ENCODE data around the gene HSPB7. TPM values are rescaled to one million over a fixed set of nuclear protein-coding genes. Genes with fewer than 3 reads are reported as not detected.

HSPB7 gene
- 3.0 and 3.8 TPM in 2 replicates for polyA plus RNA-seq (2013)

DNA sequence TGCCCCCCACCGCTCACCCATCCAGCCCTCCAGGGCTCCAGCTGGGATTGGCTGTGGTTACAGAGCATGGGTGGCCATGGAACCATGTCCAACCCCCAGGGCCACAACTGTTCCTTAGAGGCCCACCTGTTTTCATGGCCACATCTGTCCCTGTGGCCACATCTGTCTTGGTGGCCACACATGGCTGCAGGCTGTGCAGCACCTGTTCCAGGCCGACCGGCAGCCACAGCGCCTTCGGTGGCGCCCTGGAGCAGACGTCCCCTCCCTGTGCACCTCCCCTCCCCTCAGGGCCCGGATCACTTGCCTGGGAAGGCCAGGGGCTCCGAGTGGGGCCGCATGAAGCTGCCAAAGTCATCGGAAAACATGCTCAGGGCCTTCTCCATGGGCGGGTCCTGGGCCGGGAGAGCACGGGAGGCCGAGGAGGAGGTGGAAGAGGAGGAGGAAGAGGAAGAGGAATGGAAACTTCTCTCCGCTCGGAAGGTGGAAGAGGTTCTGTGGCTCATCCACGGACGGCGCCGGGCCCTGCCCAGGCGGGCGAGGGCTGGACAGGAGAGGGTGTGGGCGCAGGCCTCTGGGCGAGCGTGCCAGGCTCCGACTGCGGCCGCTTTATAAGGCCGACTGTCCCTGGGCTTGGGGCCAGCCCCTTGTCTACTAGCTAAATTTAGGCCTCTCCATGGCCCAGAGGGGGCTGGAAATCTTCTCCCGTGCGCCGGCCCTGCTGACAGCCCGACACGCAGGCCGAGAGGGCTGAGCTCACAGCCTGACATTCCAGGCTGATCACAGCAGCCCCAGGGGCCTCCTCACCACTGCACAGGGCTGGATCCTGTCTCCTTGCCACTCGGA is at the start of gene HSPB7:
TSS of gene HSPB7 (minus strand) at position 583 of the 843 bp plus-strand sequence. CDS start at position 503, 80 bp downstream.
- Histone ChIP-seq H2AK5ac (ENCODE audit: low read length) (peak within 1 kb of the TSS; percentile 25), H2BK120ac (ENCODE audit: insufficient read depth, low read length, poor library complexity) (peak within 1 kb of the TSS; percentile 36), H3K9me3 (ENCODE audit: insufficient read depth, low read depth, low read length) (peaks cover 2% of the 10 kb centered on the region), H3K4ac (ENCODE audit: low read depth, low read length) (peak within 1 kb of the TSS; percentile 2), H2BK5ac (ENCODE audit: low read depth, low read length, poor library complexity) (peak within 1 kb of the TSS; percentile 48), H3K23ac (ENCODE audit: low read length) (no peak within 1 kb of the TSS), H4K12ac (ENCODE audit: low read depth, low read length) (no peak within 1 kb of the TSS), H3K4me2 (ENCODE audit: low read length) (peak within 1 kb of the TSS; percentile 48), H3K18ac (ENCODE audit: low read length) (peak within 1 kb of the TSS; percentile 55), H3K27me3 (ENCODE audit: insufficient read depth, low read length) (no peaks in the 10 kb centered on the region), H3K79me2 (ENCODE audit: control insufficient read depth, insufficient read depth, low read length, poor library complexity) (no peaks in the 10 kb centered on the region), H3K4me1 (ENCODE audit: control insufficient read depth in 1 of 2, insufficient read depth in 2 of 2, low read length in 2 of 2) (peaks cover 35 to 50% of the 10 kb centered on the region in 2 experiments), H2BK12ac (ENCODE audit: low read length) (peak within 1 kb of the TSS; percentile 66), H4K91ac (ENCODE audit: low read depth, low read length) (peak within 1 kb of the TSS; percentile 72), H3K36me3 (ENCODE audit: control insufficient read depth in 1 of 2, insufficient read depth in 2 of 2, low read length in 2 of 2) (no peaks in the 10 kb centered on the region), H3K4me3 (ENCODE audit: low read depth, low read length) (no peak within 1 kb of the TSS), H2AFZ (ENCODE audit: insufficient read depth, low read length, poor library complexity) (no peak within 1 kb of the TSS), H4K8ac (ENCODE audit: low read depth, low read length) (peak within 1 kb of the TSS; percentile 47), H3K27ac (ENCODE audit: low read depth, low read length) (peak within 1 kb of the TSS; percentile 85), H3K9ac (ENCODE audit: low read length) (no peak within 1 kb of the TSS), H3K14ac (ENCODE audit: low read length) (peak within 1 kb of the TSS; percentile 33), H3K79me1 (ENCODE audit: low read length) (peaks cover 21% of the 10 kb centered on the region)
- WGBS (ENCODE audit: extremely low coverage, insufficient coverage, insufficient read length), result no CpG with 5 or more reads among the region's 37 CpGs
- DNase-seq, result peak; percentile 33 to 51

DNA sequence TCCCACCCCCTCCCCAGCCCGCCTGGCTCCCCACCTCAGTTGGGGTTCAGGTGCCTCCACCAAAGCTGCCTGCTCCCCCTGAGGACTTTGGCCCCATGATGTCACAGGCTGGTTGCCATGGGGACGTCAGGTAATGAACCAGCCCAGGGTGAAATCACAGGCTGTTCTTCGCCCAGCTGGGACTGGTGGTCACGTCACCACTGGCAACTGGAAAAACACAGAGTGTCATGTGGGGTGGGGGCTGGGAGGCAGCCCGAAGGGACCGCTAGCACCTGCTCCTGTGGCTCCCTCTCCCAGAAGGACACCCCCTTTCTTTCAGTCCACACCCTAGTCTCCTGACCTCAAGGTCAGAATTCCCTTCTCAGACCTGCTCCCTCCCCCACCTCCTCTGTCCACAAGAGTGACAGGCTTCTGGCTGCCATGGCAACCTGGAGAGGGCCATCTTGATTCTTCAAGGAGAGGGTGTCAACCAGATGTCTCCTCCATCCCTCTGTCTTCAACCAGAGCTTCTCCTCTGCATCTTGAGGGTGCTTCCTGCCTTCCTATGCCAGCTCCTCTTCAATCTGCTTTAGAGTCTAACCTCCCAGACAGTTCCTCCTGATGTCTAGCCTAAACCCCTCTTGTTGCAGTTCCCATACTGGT is 49.4 kb upstream of the HSPB7 start:
- DNase-seq, result no peak
- Histone ChIP-seq H4K12ac (ENCODE audit: low read depth, low read length) (no peak overlapping the region), H2AFZ (ENCODE audit: insufficient read depth, low read length, poor library complexity) (no peak overlapping the region), H3K9ac (ENCODE audit: low read length) (no peak overlapping the region), H3K18ac (ENCODE audit: low read length) (no peak overlapping the region), H4K8ac (ENCODE audit: low read depth, low read length) (no peak overlapping the region), H3K4me3 (ENCODE audit: low read depth, low read length) (no peak overlapping the region), H2BK120ac (ENCODE audit: insufficient read depth, low read length, poor library complexity) (no peak overlapping the region), H3K9me3 (ENCODE audit: insufficient read depth, low read depth, low read length) (no peaks in the 10 kb centered on the region), H3K27ac (ENCODE audit: low read depth, low read length) (no peak overlapping the region), H3K79me1 (ENCODE audit: low read length) (no peaks in the 10 kb centered on the region), H2AK5ac (ENCODE audit: low read length) (no peak overlapping the region), H3K4me1 (ENCODE audit: control insufficient read depth in 1 of 2, insufficient read depth in 2 of 2, low read length in 2 of 2) (peaks cover 0 to 8% of the 10 kb centered on the region in 2 experiments), H3K4ac (ENCODE audit: low read depth, low read length) (no peak overlapping the region), H2BK5ac (ENCODE audit: low read depth, low read length, poor library complexity) (no peak overlapping the region), H3K4me2 (ENCODE audit: low read length) (no peak overlapping the region), H3K23ac (ENCODE audit: low read length) (no peak overlapping the region), H4K91ac (ENCODE audit: low read depth, low read length) (no peak overlapping the region), H3K14ac (ENCODE audit: low read length) (no peak overlapping the region), H2BK12ac (ENCODE audit: low read length) (no peak overlapping the region), H3K79me2 (ENCODE audit: control insufficient read depth, insufficient read depth, low read length, poor library complexity) (no peaks in the 10 kb centered on the region), H3K27me3 (ENCODE audit: insufficient read depth, low read length) (no peaks in the 10 kb centered on the region), H3K36me3 (ENCODE audit: control insufficient read depth in 1 of 2, insufficient read depth in 2 of 2, low read length in 2 of 2) (no peaks in the 10 kb centered on the region)
- WGBS (ENCODE audit: extremely low coverage, insufficient coverage, insufficient read length), result no CpG with 5 or more reads among the region's 6 CpGs

DNA sequence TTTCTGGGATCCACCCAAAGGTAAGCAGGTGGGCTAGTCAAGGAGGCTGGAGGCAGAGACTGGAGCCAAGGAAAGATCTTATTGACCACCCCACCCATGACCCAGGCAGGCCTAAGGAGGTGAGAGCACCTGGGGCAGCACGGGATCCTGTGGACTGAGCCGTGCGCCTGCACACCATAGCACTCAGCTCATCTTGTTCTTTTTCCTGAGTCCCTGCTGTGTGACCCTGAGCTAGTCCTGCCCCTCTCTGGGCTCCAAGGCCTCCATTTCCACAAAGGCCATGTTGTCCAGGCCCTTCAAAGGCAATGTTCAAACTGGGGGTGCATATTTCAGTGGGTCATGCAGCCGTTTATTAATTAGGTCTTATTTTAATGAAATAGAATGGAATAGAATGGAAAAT is 48.4 kb upstream of the HSPB7 start:
- H4K8ac ChIP-seq (ENCODE audit: low read depth, low read length), result no peak overlapping the region
- no peak overlapping the region for H2BK12ac ChIP-seq (ENCODE audit: low read length)
- H3K79me1 ChIP-seq (ENCODE audit: low read length), result no peaks in the 10 kb centered on the region
- H3K9ac ChIP-seq (ENCODE audit: low read length), result no peak overlapping the region
- no peaks in the 10 kb centered on the region for H3K79me2 ChIP-seq (ENCODE audit: control insufficient read depth, insufficient read depth, low read length, poor library complexity)
- H3K4ac ChIP-seq (ENCODE audit: low read depth, low read length), result no peak overlapping the region
- H2BK5ac ChIP-seq (ENCODE audit: low read depth, low read length, poor library complexity), result no peak overlapping the region
- no peak overlapping the region for H2AFZ ChIP-seq (ENCODE audit: insufficient read depth, low read length, poor library complexity)
- no peak overlapping the region for H4K12ac ChIP-seq (ENCODE audit: low read depth, low read length)
- no peak overlapping the region for H3K27ac ChIP-seq (ENCODE audit: low read depth, low read length)
- H3K4me1 ChIP-seq (ENCODE audit: control insufficient read depth in 1 of 2, insufficient read depth in 2 of 2, low read length in 2 of 2), result peaks cover 0 to 8% of the 10 kb centered on the region in 2 experiments
- H2AK5ac ChIP-seq (ENCODE audit: low read length), result no peak overlapping the region
- WGBS (ENCODE audit: extremely low coverage, insufficient coverage, insufficient read length), result no CpG with 5 or more reads among the region's 4 CpGs
- no peak overlapping the region for H3K18ac ChIP-seq (ENCODE audit: low read length)
- H3K27me3 ChIP-seq (ENCODE audit: insufficient read depth, low read length), result no peaks in the 10 kb centered on the region
- DNase-seq, result no peak
- no peak overlapping the region for H2BK120ac ChIP-seq (ENCODE audit: insufficient read depth, low read length, poor library complexity)
- H3K36me3 ChIP-seq (ENCODE audit: control insufficient read depth in 1 of 2, insufficient read depth in 2 of 2, low read length in 2 of 2), result no peaks in the 10 kb centered on the region
- H3K4me3 ChIP-seq (ENCODE audit: low read depth, low read length), result no peak overlapping the region
- H3K14ac ChIP-seq (ENCODE audit: low read length), result no peak overlapping the region
- no peak overlapping the region for H4K91ac ChIP-seq (ENCODE audit: low read depth, low read length)
- no peak overlapping the region for H3K4me2 ChIP-seq (ENCODE audit: low read length)
- H3K23ac ChIP-seq (ENCODE audit: low read length), result no peak overlapping the region
- H3K9me3 ChIP-seq (ENCODE audit: insufficient read depth, low read depth, low read length), result no peaks in the 10 kb centered on the region

DNA sequence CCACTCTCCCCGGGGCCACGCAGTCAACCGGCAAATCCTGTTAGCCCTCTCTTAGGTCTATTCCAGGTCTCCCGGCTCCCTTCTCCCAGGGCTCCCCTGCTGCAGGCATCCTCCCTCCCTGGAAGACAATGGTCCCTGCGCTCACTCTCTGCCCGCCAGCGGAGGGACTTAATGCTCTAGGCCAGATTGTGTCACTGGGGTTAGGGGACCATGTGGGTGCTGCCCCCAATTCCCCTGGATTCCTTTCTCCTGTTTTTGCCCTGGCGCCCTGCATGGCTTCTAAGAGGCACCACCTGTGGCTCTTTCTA is 47.4 kb upstream of the HSPB7 start:
- no CpG with 5 or more reads among the region's 8 CpGs for WGBS (ENCODE audit: extremely low coverage, insufficient coverage, insufficient read length)
- Histone ChIP-seq H2BK5ac (ENCODE audit: low read depth, low read length, poor library complexity) (no peak overlapping the region), H2AFZ (ENCODE audit: insufficient read depth, low read length, poor library complexity) (no peak overlapping the region), H4K8ac (ENCODE audit: low read depth, low read length) (no peak overlapping the region), H2BK12ac (ENCODE audit: low read length) (no peak overlapping the region), H3K27ac (ENCODE audit: low read depth, low read length) (no peak overlapping the region), H3K14ac (ENCODE audit: low read length) (no peak overlapping the region), H3K27me3 (ENCODE audit: insufficient read depth, low read length) (no peaks in the 10 kb centered on the region), H4K12ac (ENCODE audit: low read depth, low read length) (no peak overlapping the region), H3K4me3 (ENCODE audit: low read depth, low read length) (no peak overlapping the region), H2BK120ac (ENCODE audit: insufficient read depth, low read length, poor library complexity) (no peak overlapping the region), H3K9me3 (ENCODE audit: insufficient read depth, low read depth, low read length) (no peaks in the 10 kb centered on the region), H3K4ac (ENCODE audit: low read depth, low read length) (no peak overlapping the region), H3K4me2 (ENCODE audit: low read length) (no peak overlapping the region), H3K4me1 (ENCODE audit: control insufficient read depth in 1 of 2, insufficient read depth in 2 of 2, low read length in 2 of 2) (peaks cover 0 to 8% of the 10 kb centered on the region in 2 experiments), H4K91ac (ENCODE audit: low read depth, low read length) (no peak overlapping the region), H3K36me3 (ENCODE audit: control insufficient read depth in 1 of 2, insufficient read depth in 2 of 2, low read length in 2 of 2) (no peaks in the 10 kb centered on the region), H3K23ac (ENCODE audit: low read length) (no peak overlapping the region), H3K79me1 (ENCODE audit: low read length) (no peaks in the 10 kb centered on the region), H3K79me2 (ENCODE audit: control insufficient read depth, insufficient read depth, low read length, poor library complexity) (no peaks in the 10 kb centered on the region), H2AK5ac (ENCODE audit: low read length) (no peak overlapping the region), H3K18ac (ENCODE audit: low read length) (no peak overlapping the region), H3K9ac (ENCODE audit: low read length) (no peak overlapping the region)
- no peak for DNase-seq
